PC-9 (cell line): ENCODE data around the gene AKIRIN2. TPM values are rescaled to one million over a fixed set of nuclear protein-coding genes. Genes with fewer than 3 reads are reported as not detected.
"Not testable (repeated sequence)": the region's sequence is repeated elsewhere in the genome, so short reads cannot be mapped to it uniquely, and the experiment has no call there.

Experiments
- BruUV-seq: library from RNA; stranded (reverse); fragments of 400-500 nt; replicated peaks from 2 replicates; lab custom pipeline; 2021; lab: Mats Ljungman, UMichigan
- CTCF ChIA-PET: fragments of 300-600 bp; sonication (Branson Sonifier 250); formaldehyde crosslinking; loops from one replicate; lab custom pipeline; 2022; ENCODE audit warnings: antibody characterized with exemption; lab: Charles Lee
- POLR2A ChIA-PET: fragments of 300-600 bp; sonication (Branson Sonifier 250); formaldehyde crosslinking; loops from one replicate; lab custom pipeline; 2022; ENCODE audit warnings: antibody characterized with exemption; ENCODE audit not compliant: unreplicated experiment; lab: Charles Lee
- DNase-seq, 2 experiments: peaks; one replicate each; pipeline versions ENCODE4 v3.0.0 to v3.0.0-alpha.2; 2015 to 2022; ENCODE audit warnings: mixed read lengths in 1 of 2
- H2AFZ ChIP-seq: fragments of 200-600 bp; sonication (generic); 2 replicates; pipeline ENCODE4 v1.8.1; 2017; ENCODE audit warnings: antibody characterized with exemption
- H3F3A ChIP-seq: fragments of 200-600 bp; sonication (generic); 2 replicates; pipeline ENCODE4 v1.8.1; 2017; ENCODE audit warnings: antibody characterized with exemption, mild to moderate bottlenecking, low read depth; ENCODE audit not compliant: insufficient read depth
- H3K27ac ChIP-seq: fragments of 200-600 bp; sonication (generic); 2 replicates; pipeline ENCODE4 v1.6.1; 2016; ENCODE audit warnings: mixed run types
- H3K27me3 ChIP-seq: fragments of 200-600 bp; sonication (generic); 2 replicates; pipeline ENCODE4 v1.6.1; 2016; ENCODE audit warnings: low read depth, mixed run types; ENCODE audit not compliant: insufficient read depth
- H3K36me3 ChIP-seq: fragments of 200-600 bp; sonication (generic); 2 replicates; pipeline ENCODE4 v1.6.1; 2016; ENCODE audit warnings: low read depth, mixed run types
- H3K4me1 ChIP-seq: fragments of 200-600 bp; sonication (generic); replicated peaks from 2 replicates; pipeline ENCODE4 v1.6.1; 2016; ENCODE audit warnings: mixed run types; ENCODE audit not compliant: insufficient read depth
- H3K4me2 ChIP-seq: fragments of 200-600 bp; sonication (generic); 2 replicates; pipeline ENCODE4 v1.6.1; 2017; ENCODE audit warnings: mixed run types
- H3K4me3 ChIP-seq: fragments of 200-600 bp; sonication (generic); 2 replicates; pipeline ENCODE4 v1.6.1; 2016; ENCODE audit warnings: mixed run types
- H3K79me2 ChIP-seq: fragments of 200-600 bp; sonication (generic); 2 replicates; pipeline ENCODE4 v1.6.1; 2017; ENCODE audit warnings: low read depth, mixed run types
- H3K9me2 ChIP-seq: fragments of 200-600 bp; sonication (generic); 2 replicates; pipeline ENCODE4 v1.8.1; 2017; ENCODE audit warnings: mild to moderate bottlenecking; ENCODE audit not compliant: insufficient read depth
- H3K9me3 ChIP-seq: fragments of 200-600 bp; sonication (generic); 2 replicates; pipeline ENCODE4 v1.8.1; 2016; ENCODE audit warnings: low read depth; ENCODE audit not compliant: insufficient read depth
- H4K20me1 ChIP-seq: fragments of 200-600 bp; sonication (generic); 2 replicates; pipeline ENCODE4 v1.8.1; 2017; ENCODE audit not compliant: insufficient read depth
- CTCF ChIP-seq: fragments of 200-600 bp; sonication (generic); conservative IDR thresholded peaks from 2 replicates; pipeline ENCODE4 v1.6.1; 2017; ENCODE audit warnings: mixed run types, antibody characterized with exemption, mild to moderate bottlenecking, moderate library complexity
- EZH2 ChIP-seq: fragments of 200-600 bp; sonication (generic); IDR thresholded peaks from 2 replicates; pipeline ENCODE4 v1.8.0; 2017; ENCODE audit warnings: antibody characterized with exemption, low read depth
- intact Hi-C: fragments of 100-400 bp; cut with micrococcal nuclease; formaldehyde crosslinking; loops from one replicate; pipeline ENCODE4 v1.10.0; 2022; ENCODE audit not compliant: unreplicated experiment
- total RNA-seq: library from RNA; stranded (reverse); gene quantifications from 2 replicates; pipeline ENCODE4 v1.2.3, GENCODE V29; 2021

Gene AKIRIN2
- total RNA-seq, 1 experiment from 2014 or later = 48.3 TPM

- H3K4me3 ChIP-seq = no peak overlapping the region
- DNase-seq = no peak
- no peak overlapping the region for H3K27ac ChIP-seq
- no peaks in the 10 kb centered on the region for H4K20me1 ChIP-seq
- no peak overlapping the region for H2AFZ ChIP-seq
- no peaks in the 10 kb centered on the region for H3K79me2 ChIP-seq
- no peaks in the 10 kb centered on the region for H3K27me3 ChIP-seq
- ChIA-PET POLR2A (interaction anchor here (0.6 kb wide), 1 partner anchor 16 kb away, joined by 3 read pairs; no protein-coding TSS in a partner anchor), CTCF (no interaction called here)
- intact Hi-C loops = no loop called here
- H3K9me3 ChIP-seq = no peaks in the 10 kb centered on the region
- peaks cover 31% of the 10 kb centered on the region for H3F3A ChIP-seq
- BruUV-seq = no TSS peak
- H3K4me1 ChIP-seq = peaks cover 34% of the 10 kb centered on the region
- no peaks in the 10 kb centered on the region for H3K9me2 ChIP-seq
- TF ChIP-seq EZH2 (no peak), CTCF (no peak)
- H3K36me3 ChIP-seq = no peaks in the 10 kb centered on the region
- no peak overlapping the region for H3K4me2 ChIP-seq
Measured at GRCh38 chr6:87716928-87717614, 15.0 kb upstream of the AKIRIN2 start.

GRCh38 chr6:87714093-87714842 is 12.2 kb upstream of the AKIRIN2 start:
- no peaks in the 10 kb centered on the region for H3K27me3 ChIP-seq
- ChIA-PET POLR2A (no interaction called here), CTCF (interaction anchor here (0.5 to 0.6 kb wide), 2 partner anchors 9 to 16 kb away, joined by 4 to 6 read pairs; no protein-coding TSS in a partner anchor)
- no peaks in the 10 kb centered on the region for H3K9me3 ChIP-seq
- no peak overlapping the region for H3K4me3 ChIP-seq
- peak overlapping the region; percentile 70 for H3K27ac ChIP-seq
- no peak overlapping the region for H2AFZ ChIP-seq
- DNase-seq = peak in 1 of 2 experiments; percentile 79
- H4K20me1 ChIP-seq = no peaks in the 10 kb centered on the region
- no peak for TF ChIP-seq EZH2
- no peak for TF ChIP-seq CTCF
- no peaks in the 10 kb centered on the region for H3K79me2 ChIP-seq
- H3K9me2 ChIP-seq = no peaks in the 10 kb centered on the region
- no TSS peak for BruUV-seq
- H3K4me2 ChIP-seq = peak overlapping the region; percentile 44; the same call in 1 of the 2 replicates
- intact Hi-C loops = no loop called here
- peaks cover 25% of the 10 kb centered on the region for H3F3A ChIP-seq
- H3K36me3 ChIP-seq = no peaks in the 10 kb centered on the region
- peaks cover 25% of the 10 kb centered on the region for H3K4me1 ChIP-seq

GRCh38 chr6:87712713-87713112 is 10.7 kb upstream of the AKIRIN2 start:
- H2AFZ ChIP-seq, H3K4me2 ChIP-seq, H3K27me3 ChIP-seq, H3K9me2 ChIP-seq, H3K27ac ChIP-seq, BruUV-seq, H3K79me2 ChIP-seq, intact Hi-C loops, DNase-seq, H3K9me3 ChIP-seq, H4K20me1 ChIP-seq, POLR2A ChIA-PET, H3K36me3 ChIP-seq, H3K4me3 ChIP-seq: not testable (repeated sequence)
- Histone ChIP-seq H3F3A (peaks cover 13% of the 10 kb centered on the region; the same call in 1 of the 2 replicates), H3K4me1 (peaks cover 13% of the 10 kb centered on the region)
- CTCF ChIA-PET = interaction anchor here (0.7 kb wide), 1 partner anchor 17 kb away, joined by 5 read pairs; no protein-coding TSS in a partner anchor
